Cardiac septum (tissue), 1 donor: ENCODE measurements around the gene ASS1. TPM values are rescaled to one million over a fixed set of nuclear protein-coding genes. Genes with fewer than 3 reads are reported as not detected.

Source experiments
- DNase-seq: peaks from one replicate; pipeline ENCODE4 v3.0.0-alpha.2; 2020; ENCODE audit warnings: low spot score
- intact Hi-C: fragments of 100-400 bp; cut with DNase I; formaldehyde crosslinking; loops from one replicate; pipeline ENCODE4 v1.14.0; 2022
- total RNA-seq: library from RNA; stranded (reverse); fragmentation: NEBNext Ultra II Directional; extraction: Animal tissue kit (Norgen Biotek cat#: 25700); gene quantifications from one replicate; pipeline ENCODE4 v1.2.1, GENCODE V29; 2021
- donor health status: DM: no; HTN: no; CAD: no.

Gene ASS1
- total RNA-seq, 1 donor from 2014 or later, result 53.7 TPM

DNA sequence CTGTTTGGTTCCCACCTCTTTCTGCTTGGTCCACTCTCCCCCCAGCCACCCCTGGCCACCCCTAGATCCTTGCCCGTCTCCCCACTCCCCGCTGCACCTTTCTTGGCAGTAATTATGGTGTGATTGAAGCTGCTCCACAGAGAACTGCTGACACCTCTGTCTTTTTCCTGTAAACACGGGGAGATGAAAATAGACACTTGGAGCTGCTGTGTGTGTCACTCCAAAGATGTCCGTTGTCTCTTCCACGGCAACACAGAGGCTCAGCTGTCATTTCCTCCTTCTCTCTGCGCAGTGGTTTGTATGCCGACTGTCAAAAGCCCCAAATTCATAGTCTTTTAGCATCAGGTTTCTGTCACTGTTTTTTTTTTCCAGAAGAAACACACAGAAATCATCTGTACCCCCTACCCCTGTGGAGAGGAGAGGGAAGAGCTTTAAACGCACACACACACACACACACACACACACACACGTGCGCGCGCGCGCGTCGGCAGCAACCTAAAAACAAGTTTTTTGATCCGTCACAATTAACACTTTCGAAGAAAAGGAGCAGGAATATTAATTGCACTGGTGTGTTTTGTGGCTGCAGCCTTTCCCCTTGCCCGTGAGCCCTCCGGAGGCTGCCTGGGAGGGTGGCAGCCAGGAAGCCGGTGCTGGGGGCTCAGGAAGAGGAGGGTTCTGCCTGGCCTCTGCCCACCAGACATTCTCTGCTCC lies 39.8 kb downstream of the ASS1 start:
- intact Hi-C loops, result no loop called here
- no peak for DNase-seq

DNA sequence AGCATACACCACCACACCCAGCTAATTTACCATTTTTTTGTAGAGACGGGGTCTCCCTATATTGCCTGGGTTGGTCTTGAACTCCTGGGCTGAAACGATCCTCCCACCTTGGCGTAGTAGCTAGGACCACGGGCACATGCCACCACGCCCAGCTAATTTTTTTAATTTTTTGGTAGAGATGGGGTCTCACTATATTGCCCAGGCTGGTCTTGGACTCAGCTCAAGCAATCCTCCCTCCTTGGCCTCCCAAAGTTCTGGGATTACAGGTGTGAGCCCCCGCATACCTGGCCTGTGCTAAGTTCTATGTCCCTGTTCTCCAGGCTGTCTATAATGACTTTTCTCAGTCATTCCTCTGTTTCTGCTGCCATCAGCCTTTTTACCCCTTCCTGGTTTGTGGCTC lies 41.3 kb downstream of the ASS1 start:
- intact Hi-C loops, result no loop called here
- DNase-seq, result no peak

DNA sequence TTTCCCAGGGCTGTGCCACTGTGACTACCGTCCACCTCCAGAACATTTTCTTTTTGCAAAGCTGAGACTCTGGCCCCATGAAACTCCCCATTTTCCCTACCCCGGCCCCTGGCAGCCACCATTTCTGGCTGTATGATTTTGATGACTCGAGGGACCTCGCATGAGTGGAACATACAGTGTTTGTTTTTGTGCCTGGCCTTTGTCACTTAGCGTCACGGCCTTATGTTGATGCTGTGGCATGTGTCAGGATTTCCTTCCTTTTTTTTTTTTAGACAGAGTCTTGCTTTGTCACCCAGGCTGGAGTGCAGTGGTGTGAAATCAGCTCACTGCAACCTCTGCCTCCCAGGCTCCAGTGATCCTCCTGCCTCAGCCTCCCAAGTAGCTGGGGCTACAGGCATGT lies 42.7 kb downstream of the ASS1 start:
- DNase-seq, result no peak
- intact Hi-C loops, result no loop called here

DNA sequence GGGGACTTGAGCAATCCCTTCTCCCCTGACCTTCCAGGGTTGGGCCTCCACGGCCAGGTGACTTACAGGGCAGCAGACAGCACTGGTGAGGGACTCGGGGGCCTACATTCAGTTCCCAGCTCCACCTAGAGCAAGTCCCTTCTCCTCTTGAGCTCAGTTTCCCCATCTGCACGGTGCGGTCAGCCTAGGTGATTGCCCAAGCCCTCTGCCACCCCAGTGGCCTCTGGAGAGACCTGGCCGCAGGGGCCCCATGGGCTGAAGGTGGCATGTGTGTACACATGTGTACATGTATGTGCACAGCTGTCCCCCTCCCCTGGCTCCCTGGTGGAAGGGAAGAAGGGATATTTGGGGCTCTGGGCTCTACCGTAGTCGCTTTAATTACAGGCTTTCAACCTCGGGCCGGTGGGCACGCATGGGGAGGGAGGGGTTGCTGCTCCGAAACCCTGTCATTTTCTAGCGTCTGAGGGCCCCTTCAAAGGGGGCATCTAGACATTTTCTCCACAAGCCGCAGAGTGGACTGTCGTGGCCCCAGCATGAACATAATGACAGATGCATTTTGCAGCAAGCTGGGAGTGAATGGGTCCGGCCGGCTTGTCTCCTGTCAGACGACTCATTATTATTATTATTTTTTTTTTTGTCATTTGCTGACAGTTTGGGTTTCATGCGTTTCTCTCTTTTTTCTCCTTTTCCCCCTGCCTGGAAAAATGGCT lies 44.0 kb downstream of the ASS1 start:
- no peak for DNase-seq
- intact Hi-C loops, result no loop called here

DNA sequence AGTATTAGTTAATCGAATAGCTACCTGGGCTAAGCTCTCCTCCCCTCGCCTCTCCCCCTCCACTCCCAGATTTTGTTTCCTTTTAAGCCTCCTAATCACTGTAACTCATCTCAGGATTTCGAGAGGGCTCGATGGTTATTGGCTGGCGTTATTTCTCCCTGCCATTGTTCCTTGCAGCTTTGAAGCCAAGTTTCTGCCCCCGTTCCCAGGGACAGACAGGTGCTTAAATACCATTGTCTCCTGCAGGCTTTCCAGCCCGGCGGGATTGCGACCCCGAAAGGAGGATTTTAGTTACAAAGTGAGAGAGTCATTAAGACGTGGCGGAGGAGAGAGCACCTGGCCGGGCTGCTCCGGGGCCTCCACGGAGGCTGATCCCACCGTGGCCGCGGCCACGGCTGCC lies 46.2 kb downstream of the ASS1 start:
- intact Hi-C loops, result no loop called here
- no peak for DNase-seq

DNA sequence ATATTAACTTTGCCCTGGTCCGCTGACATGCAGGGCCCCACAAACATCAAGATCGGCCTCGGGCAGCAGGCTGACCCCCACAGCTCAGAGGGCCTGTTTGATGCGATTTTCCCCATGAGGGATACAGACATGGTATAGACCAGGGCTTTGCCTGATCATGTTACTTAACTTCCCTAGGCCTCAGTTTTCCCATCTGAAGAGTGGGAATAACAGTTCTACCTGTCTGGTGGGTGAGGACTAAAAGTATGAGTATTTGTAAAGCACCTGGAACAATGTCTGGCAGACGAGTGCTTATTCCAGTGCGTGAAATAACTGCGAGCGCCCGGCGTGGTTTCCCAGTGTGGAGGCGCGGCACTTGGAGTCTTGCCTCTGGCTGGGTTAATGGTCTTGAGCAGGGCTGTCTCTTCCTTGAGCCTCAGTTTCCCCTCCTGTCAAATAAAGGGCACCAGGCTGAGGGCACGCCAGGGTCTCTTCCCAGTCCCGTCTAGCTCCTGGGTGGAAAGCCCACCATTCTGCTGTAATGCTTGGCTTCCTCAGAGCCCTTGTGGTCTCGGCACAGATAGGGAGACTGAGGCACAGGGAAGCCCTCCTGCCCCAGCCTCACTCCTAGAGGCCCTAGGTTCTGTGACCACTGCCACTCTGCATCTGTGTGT lies 47.2 kb downstream of the ASS1 start:
- no peak for DNase-seq
- intact Hi-C loops, result no loop called here

DNA sequence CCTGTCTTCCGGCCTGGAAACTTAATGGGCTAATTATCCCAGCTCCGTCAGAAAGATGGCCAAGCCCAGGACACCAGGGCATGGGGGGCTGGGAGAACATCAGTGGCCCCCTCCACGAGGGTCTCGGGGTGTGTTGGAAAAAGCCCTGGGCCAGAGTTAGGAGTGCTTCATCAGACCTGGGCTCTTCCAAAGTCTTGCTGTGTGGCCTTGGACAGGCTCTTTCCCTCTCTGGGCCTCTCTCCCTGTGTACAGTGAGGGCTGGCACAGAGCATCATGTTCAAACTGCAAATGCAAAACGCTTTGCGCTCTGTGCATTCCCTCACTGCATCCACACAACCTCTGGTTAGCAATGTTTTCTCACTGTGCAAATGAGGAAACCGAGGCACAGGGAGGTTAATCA lies 48.3 kb downstream of the ASS1 start:
- DNase-seq, result no peak
- intact Hi-C loops, result no loop called here

DNA sequence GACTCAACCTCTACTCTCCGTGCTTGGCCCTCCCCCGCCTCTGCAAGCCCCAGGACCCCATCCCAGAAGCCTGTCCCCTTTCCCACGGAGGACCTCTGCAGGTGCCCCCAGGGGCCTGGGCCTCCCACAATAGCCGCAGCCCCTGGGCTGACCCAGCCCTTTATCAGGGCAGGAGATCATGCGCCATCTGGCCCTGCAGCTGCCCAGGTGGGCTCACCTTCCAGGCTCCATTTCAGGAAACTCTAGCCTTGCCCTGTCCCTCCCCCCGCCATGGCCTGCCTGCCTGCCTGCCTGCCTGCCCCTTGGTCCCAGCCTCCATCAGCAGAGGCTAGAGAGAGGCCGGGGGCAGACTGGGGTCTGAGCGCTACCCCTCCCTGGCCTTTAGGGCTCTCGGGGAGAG lies 48.7 kb downstream of the ASS1 start:
- intact Hi-C loops, result no loop called here

DNA sequence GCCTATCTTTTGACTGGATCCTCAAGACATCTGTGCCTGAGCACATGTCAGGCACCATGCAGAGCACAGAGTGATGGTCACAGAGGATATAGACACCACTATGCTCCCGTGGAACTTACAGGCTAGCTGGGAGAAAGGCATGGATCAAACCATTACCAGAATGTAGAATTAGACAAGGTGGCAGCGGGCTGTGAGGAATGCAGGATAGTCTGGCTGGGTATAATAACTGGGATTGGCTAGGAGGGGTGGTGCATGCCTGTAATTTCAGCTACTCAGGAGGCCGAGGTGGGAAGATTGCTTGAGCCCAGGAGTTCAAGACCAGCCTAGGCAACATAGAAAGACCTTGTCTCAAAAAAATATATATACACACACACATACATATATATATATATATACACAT lies 50.3 kb downstream of the ASS1 start:
- intact Hi-C loops, result no loop called here

More for the DNA sequence above, 48.7 kb downstream of the ASS1 start:
- DNase-seq, result no peak

DNA sequence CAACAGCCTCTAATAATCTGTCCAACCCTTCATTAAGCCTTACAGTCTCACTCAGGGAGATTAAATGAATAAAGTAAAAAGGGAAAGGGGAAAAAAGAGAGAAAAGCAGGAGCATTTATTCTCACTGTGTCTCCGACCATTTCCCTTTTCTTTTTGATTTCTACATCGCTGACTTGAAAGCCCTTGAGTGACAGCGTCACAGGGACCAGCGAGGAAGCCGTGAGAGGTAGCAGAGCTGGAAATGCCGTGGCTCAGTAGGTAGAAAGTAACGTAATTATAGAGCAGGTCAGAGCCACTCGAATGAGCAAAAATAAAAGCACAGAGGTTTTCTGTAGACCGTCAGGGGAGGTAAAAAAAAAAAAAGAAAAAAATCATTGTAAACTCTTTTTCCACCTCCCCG lies 52.4 kb downstream of the ASS1 start:
- no peak for DNase-seq
- intact Hi-C loops, result no loop called here

More for the DNA sequence above, 50.3 kb downstream of the ASS1 start:
- DNase-seq, result no peak

DNA sequence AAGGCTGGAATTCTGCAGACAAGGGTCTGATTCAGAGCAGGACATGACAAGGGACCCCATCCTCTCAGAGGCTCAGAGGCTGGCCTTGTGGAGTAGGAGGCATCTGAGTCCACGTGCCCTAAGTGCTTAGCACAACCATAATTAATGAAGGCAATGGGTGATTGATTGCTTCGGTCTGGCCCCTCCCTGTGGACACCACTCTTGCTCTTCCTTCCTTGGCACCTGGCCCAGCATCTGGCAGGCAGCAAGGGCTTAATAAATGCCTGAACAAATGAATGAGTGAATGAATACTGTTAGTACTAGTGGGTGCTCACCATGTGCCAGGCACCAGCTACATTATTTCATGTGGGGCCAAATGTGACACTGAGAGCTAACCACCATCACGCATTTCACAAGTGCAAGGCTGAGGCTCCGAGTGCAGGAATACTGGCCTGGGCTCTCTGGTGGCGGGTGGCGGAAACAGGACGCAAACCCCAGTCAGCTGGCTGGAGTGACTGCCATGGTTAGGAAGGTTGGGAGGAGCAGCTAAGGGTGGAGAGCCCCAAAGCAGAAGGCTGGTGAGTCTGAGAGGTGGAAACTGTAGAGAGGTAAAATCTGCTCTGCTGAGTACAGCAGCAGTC lies 53.6 kb downstream of the ASS1 start:
- intact Hi-C loops, result no loop called here
- DNase-seq, result no peak

DNA sequence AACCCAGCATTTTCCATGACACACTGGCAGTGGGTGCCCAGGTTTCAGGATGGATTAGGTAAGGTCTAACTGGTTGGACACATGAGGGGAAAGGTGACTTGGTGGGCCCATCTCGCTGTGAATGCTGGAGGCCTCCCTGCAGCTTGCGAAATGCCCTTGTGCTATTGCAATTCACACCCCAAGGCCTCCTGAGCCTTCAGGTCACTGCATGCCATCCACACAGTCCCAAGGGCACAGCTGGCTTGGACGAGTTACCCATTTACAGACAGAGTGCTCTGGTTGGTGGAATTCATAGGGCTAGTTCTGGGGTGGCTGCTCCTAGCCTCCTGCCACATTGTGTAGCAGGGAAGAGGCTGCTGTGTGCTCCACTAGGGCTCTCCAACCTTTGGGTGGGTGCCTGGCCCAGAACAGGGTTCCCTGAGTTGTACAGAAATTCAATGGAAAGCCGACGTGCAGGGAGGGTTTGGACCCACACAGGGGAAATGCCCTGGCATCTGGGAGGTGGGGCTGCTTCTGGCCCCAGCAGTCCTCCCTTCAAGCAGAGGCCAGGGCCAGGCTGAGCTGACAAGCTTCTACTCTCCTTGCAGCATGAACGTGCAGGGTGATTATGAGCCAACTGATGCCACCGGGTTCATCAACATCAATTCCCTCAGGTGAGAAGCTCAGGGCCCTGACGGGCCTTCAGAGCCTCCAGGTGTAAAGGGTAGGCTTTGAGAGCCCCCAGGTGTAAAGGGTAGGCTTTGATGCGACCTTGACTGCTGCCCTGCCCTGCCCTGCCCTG lies 54.3 kb downstream of the ASS1 start:
- intact Hi-C loops, result no loop called here
- DNase-seq, result no peak

DNA sequence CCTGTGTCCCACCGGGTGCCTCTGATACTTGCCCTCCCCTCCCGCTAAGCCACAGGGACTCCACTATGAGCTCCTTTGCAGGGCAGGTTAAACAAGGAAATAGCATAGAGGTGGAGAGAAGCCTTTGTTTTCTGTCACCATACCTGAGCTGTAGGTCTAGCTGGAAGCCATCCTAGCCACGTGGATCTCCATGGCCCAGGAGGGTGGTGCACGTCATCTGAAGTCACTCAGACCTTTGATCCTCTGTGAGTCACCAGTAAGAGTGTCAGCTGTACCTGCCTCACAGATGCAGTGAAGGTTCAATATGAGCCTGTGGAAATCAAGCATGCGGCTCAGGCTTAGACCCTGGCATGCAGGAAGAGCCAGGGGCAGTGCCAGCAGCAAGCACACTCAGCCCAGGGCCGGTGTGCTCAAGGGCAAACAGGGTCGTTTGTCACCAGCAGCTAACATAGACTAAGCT lies 55.1 kb downstream of the ASS1 start:
- intact Hi-C loops, result no loop called here

DNA sequence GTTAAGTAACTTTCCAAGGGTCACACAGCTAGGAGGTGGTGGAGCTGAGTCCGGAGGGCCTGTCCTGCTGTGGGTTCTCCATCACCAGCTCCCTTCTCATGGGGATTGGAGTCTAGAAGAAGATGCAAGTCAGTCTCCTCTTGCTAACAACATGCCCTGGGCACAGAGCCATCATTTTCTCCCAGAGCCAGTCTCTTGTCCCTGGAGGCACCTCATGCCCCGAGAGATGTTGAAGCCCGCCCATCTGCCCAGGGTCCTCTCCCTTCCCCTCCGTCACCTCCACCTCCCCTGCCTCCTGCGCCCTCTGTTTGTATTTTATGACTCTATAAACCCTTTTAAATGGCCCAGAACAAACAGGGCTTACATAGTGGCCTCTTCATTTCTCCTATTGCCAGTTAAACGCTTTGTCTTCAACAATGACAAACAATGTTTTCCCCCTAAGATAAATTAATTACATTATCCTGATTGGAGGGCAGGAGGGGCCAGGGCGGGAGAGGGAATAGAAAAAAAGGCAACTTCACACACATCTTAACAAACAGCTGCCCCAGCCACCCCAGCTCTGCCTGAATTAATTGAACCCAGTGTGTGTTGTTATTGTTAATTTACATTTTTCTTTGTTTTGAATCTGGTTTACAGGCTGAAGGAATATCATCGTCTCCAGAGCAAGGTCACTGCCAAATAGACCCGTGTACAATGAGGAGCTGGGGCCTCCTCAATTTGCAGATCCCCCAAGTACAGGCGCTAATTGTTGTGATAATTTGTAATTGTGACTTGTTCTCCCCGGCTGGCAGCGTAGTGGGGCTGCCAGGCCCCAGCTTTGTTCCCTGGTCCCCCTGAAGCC lies 55.8 kb downstream of the ASS1 start:
- intact Hi-C loops, result no loop called here
- DNase-seq, result no peak

More for the DNA sequence above, 55.1 kb downstream of the ASS1 start:
- no peak for DNase-seq

DNA sequence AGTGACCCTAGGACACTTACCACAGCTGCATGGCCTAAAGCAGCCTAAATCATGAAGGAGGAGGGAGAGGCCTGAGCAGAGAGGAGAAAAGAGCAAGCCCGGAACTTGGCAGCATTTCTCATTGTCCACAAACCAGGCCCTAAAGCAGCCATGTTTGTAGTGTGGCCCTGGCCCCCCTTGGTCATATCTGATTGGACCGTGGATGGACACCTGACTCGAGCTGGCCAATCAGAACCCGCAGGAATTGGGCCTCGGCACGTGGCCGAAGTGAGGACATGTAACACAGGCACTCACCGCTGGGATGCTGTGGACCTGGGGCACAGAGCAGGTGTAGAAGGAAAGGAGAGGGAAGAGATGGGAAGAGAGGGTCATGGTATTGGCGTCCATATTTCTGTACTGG lies 56.9 kb downstream of the ASS1 start:
- no peak for DNase-seq
- intact Hi-C loops, result no loop called here

DNA sequence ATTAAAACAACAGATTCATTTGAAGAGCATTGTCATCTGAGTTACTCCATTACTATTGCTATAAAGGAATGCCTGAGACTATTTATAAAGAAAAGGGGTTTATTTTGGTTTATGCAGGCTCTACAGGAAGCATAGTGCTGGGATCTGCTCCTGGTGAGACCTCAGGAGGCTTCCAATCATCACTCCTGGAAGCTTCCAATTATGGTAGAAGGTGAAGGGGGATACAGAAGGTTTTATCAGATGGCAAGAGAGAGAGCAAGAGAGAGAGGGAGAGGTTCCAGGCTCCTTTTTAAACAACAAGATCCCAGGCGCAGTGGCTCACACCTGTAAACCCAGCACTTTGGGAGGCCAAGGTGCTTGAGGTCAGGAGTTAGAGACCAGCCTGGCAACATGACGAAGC lies 63.5 kb downstream of the ASS1 start:
- intact Hi-C loops, result no loop called here
- DNase-seq, result no peak

DNA sequence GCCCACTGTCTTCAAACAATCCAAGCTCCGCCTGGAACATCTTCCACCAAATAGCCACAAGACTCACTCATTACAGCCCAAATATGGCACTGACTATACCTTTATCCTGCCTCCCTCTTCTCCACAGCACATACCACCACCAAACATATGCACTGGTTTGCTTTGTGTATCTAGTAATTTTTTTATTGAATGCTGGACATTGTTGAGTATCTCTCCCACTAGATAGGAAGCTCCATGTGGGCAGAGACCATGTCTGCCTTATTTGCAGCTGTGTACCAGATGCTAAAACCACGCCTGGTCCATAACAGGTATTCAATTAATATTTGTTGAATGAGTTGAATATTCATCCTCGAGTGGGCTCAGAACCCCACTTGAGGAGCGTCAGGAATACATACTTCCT lies 67.4 kb downstream of the ASS1 start:
- no peak for DNase-seq
- intact Hi-C loops, result no loop called here

DNA sequence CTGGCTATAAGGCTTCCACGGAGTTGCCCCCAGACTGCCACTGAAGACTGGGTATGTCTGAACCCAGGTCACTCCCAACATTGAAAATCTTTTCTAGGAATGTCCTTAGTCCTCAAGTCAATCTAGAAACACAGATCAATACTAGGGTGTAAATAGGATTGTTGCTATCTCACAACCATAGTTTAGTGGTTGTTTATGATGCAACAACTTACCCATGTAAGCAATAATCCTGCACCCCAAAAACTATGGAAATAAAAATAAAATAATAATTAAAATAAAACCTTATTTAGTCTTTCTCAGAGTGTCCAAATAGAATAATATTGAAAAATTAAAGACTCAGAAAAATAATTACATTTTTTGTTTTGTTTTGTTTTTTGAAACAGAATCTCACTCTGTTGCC lies 68.3 kb downstream of the ASS1 start:
- intact Hi-C loops, result no loop called here

DNA sequence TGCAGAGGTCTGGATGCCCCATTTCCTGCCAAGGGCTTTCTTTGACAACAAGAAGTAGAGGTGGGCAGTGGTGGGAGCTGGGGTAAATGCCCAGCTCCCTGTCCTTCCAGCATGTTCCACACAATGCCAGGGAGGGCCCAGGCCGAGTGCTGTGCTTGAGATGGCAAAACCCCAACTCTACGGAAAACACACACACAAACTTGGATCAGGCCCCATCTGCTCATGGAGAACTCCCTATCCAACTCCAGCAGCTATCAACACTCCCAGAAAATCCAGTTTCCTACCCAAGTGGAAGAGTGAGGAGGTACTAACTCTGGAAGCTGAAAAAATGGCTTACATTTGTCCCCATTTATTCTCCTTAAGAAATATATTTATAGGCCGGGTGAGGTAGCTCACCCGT lies 73.5 kb downstream of the ASS1 start:
- no peak for DNase-seq
- intact Hi-C loops, result no loop called here

More for the DNA sequence above, 68.3 kb downstream of the ASS1 start:
- DNase-seq, result no peak
